ENCODE measurements around the gene TOMM34.

Gene TOMM34

GRCh38 chr20:44958276-44958675 lies 1.9 kb downstream of the TOMM34 start:
- in situ Hi-C loops (cut with MboI; ENCODE audit: low pct_unique_long_range_greater_than_20kb, low sequenced_read_pairs, unreplicated experiment): no loop called here
- TF ChIP-seq CTCF (IDR thresholded peaks at IDR 0.05; ENCODE audit: extremely low read depth, insufficient read depth, missing control alignments): no peak
- no peak for DNase-seq (ENCODE audit: low spot score)

GRCh38 chr20:44956410-44956809 lies 3.8 kb downstream of the TOMM34 start:
- no peak for TF ChIP-seq CTCF (IDR thresholded peaks at IDR 0.05; ENCODE audit: extremely low read depth, insufficient read depth, missing control alignments)
- no peak for DNase-seq (ENCODE audit: low spot score)
- in situ Hi-C loops (cut with MboI; ENCODE audit: low pct_unique_long_range_greater_than_20kb, low sequenced_read_pairs, unreplicated experiment): no loop called here

- no peak for DNase-seq (ENCODE audit: low spot score)
- no peak for TF ChIP-seq CTCF (IDR thresholded peaks at IDR 0.05; ENCODE audit: extremely low read depth, insufficient read depth, missing control alignments)
- in situ Hi-C loops (cut with MboI; ENCODE audit: low pct_unique_long_range_greater_than_20kb, low sequenced_read_pairs, unreplicated experiment): no loop called here
Observed at GRCh38 chr20:44955270-44955669, 4.9 kb downstream of the TOMM34 start.

- in situ Hi-C loops (cut with MboI; ENCODE audit: low pct_unique_long_range_greater_than_20kb, low sequenced_read_pairs, unreplicated experiment): no loop called here
- no peak for DNase-seq (ENCODE audit: low spot score)
- TF ChIP-seq CTCF (IDR thresholded peaks at IDR 0.05; ENCODE audit: extremely low read depth, insufficient read depth, missing control alignments): no peak
Observed at GRCh38 chr20:44954211-44954610, 6.0 kb downstream of the TOMM34 start.

- no peak for TF ChIP-seq CTCF (IDR thresholded peaks at IDR 0.05; ENCODE audit: extremely low read depth, insufficient read depth, missing control alignments)
- DNase-seq (ENCODE audit: low spot score): no peak
- in situ Hi-C loops (cut with MboI; ENCODE audit: low pct_unique_long_range_greater_than_20kb, low sequenced_read_pairs, unreplicated experiment): no loop called here
Observed at GRCh38 chr20:44952731-44953130, 7.5 kb downstream of the TOMM34 start.

- TF ChIP-seq CTCF (IDR thresholded peaks at IDR 0.05; ENCODE audit: extremely low read depth, insufficient read depth, missing control alignments): no peak
- in situ Hi-C loops (cut with MboI; ENCODE audit: low pct_unique_long_range_greater_than_20kb, low sequenced_read_pairs, unreplicated experiment): no loop called here
- no peak for DNase-seq (ENCODE audit: low spot score)
Observed at GRCh38 chr20:44950368-44950767, 9.8 kb downstream of the TOMM34 start.

- no peak for DNase-seq (ENCODE audit: low spot score)
- no peak for TF ChIP-seq CTCF (IDR thresholded peaks at IDR 0.05; ENCODE audit: extremely low read depth, insufficient read depth, missing control alignments)
- in situ Hi-C loops (cut with MboI; ENCODE audit: low pct_unique_long_range_greater_than_20kb, low sequenced_read_pairs, unreplicated experiment): no loop called here
Observed at GRCh38 chr20:44948513-44948912, 11.7 kb downstream of the TOMM34 start.

Data from GM13977 (cell line).